GM18907 (cell line): ENCODE results near the gene PPP4R2.

Experiments
- ATAC-seq: cut with Tn5 transposase; IDR thresholded peaks from one replicate; pipeline ENCODE4 v1.9.1; 2021; ENCODE audit warnings: mild to moderate bottlenecking, moderate library complexity; ENCODE audit not compliant: unreplicated experiment

Gene PPP4R2

GRCh38 chr3:73107676-73108187, 111.1 kb downstream of the PPP4R2 start:
- no peak for ATAC-seq

- no peak for ATAC-seq
Observed at GRCh38 chr3:73108750-73109149, 112.1 kb downstream of the PPP4R2 start.

GRCh38 chr3:73110530-73110929, 113.9 kb downstream of the PPP4R2 start:
- ATAC-seq: no peak

GRCh38 chr3:73114711-73115110, 118.1 kb downstream of the PPP4R2 start:
- no peak for ATAC-seq

GRCh38 chr3:73115806-73116205, 119.2 kb downstream of the PPP4R2 start:
- no peak for ATAC-seq
